GM12878 (cell line): Measurements from ENCODE around the gene NRDE2. TPM values are rescaled to one million over a fixed set of nuclear protein-coding genes. Genes with fewer than 3 reads are reported as not detected.

Experiments used
- ATAC-seq: fragments of 200-7000 bp; cut with Tn5 transposase; 3 replicates; pipeline ENCODE4 v1.9.1; 2020; ENCODE audit warnings: mild to moderate bottlenecking, moderate library complexity
- BruUV-seq: library from RNA; stranded (reverse); fragments of 400-500 nt; replicated peaks from 2 replicates; lab custom pipeline; 2021; lab: Mats Ljungman, UMichigan
- CTCF ChIA-PET: fragments of 300-600 bp; sonication (Branson Sonifier 250); formaldehyde crosslinking; extraction: SDS; loops from one replicate; lab custom pipeline; 2021; ENCODE audit warnings: inconsistent platforms; lab: Yijun Ruan, JAX
- POLR2A ChIA-PET: fragments of 350-600 bp; formaldehyde crosslinking; extraction: SDS; loops from one replicate; lab custom pipeline; 2021; ENCODE audit warnings: inconsistent platforms; lab: Charles Lee
- RAD21 ChIA-PET: fragments of 300-600 bp; sonication (Branson Sonifier 250); formaldehyde crosslinking; loops from one replicate; lab custom pipeline; 2023; ENCODE audit warnings: antibody characterized with exemption; ENCODE audit not compliant: unreplicated experiment; lab: Charles Lee
- SMC1A ChIA-PET: fragments of 300-600 bp; sonication (Branson Sonifier 250); formaldehyde crosslinking; loops from one replicate; lab custom pipeline; 2023; ENCODE audit not compliant: unreplicated experiment, uncharacterized antibody; lab: Charles Lee
- DNase-seq: peaks from one replicate; pipeline ENCODE4 v3.0.0-alpha.2; 2011; ENCODE audit warnings: low read depth, low spot score
- FAIRE-seq: peaks from 3 replicates; lab custom pipeline; 2011; peaks lifted over from hg19 to GRCh38; lab: Jason Lieb, UNC
- H2AFZ ChIP-seq: 2 replicates; pipeline ENCODE4 v1.6.0; 2011; ENCODE audit warnings: low read depth, low read length, control low read depth; ENCODE audit not compliant: control insufficient read depth
- H3K27ac ChIP-seq: 2 replicates; pipeline ENCODE4 v1.5.1; 2011; ENCODE audit warnings: control low read depth; ENCODE audit not compliant: control insufficient read depth, insufficient read depth
- H3K27me3 ChIP-seq, 2 experiments: replicated peaks in 1 of 2; 2 replicates each; pipeline versions ENCODE4 v1.6.0 to v1.6.1; 2011; ENCODE audit warnings: low read length in 1 of 2; ENCODE audit not compliant: control insufficient read depth in 2 of 2, insufficient read depth in 2 of 2
- H3K36me3 ChIP-seq, 2 experiments: 2 replicates each; pipeline ENCODE4 v1.5.1; 2011; ENCODE audit warnings: low read length in 1 of 2; ENCODE audit not compliant: control insufficient read depth in 2 of 2, insufficient read depth in 2 of 2
- H3K4me1 ChIP-seq: 2 replicates; pipeline ENCODE4 v1.6.1; 2011; ENCODE audit warnings: mild to moderate bottlenecking, low read length, moderate library complexity, mixed read lengths; ENCODE audit not compliant: control insufficient read depth, insufficient read depth
- H3K4me2 ChIP-seq: 2 replicates; pipeline ENCODE4 v1.6.0; 2011; ENCODE audit warnings: control low read depth; ENCODE audit not compliant: control insufficient read depth, insufficient read depth
- H3K4me3 ChIP-seq: fragments of 200-600 bp; sonication (generic); 2 replicates; pipeline ENCODE4 v1.5.1; 2016
- H3K79me2 ChIP-seq: 2 replicates; pipeline ENCODE4 v1.6.0; 2011; ENCODE audit warnings: low read length; ENCODE audit not compliant: control insufficient read depth, insufficient read depth
- H3K9ac ChIP-seq: 2 replicates; pipeline ENCODE4 v1.8.0; 2011; ENCODE audit warnings: low read length, control low read depth, mixed read lengths; ENCODE audit not compliant: control insufficient read depth, insufficient read depth
- H3K9me3 ChIP-seq: replicated peaks from 3 replicates; pipeline ENCODE4 v1.5.1; 2011; ENCODE audit warnings: mild to moderate bottlenecking, low read length; ENCODE audit not compliant: control insufficient read depth, insufficient read depth
- H4K20me1 ChIP-seq: 2 replicates; pipeline ENCODE4 v1.6.0; 2011; ENCODE audit not compliant: control insufficient read depth, insufficient read depth
- PRDM15 ChIP-seq: fragments of 450-650 bp; formaldehyde crosslinking; IDR thresholded peaks from 2 replicates; pipeline ENCODE4 v1.4.0; 2020; ENCODE audit warnings: mild to moderate bottlenecking, moderate library complexity
- SMC3 ChIP-seq: IDR thresholded peaks from 2 replicates; pipeline ENCODE4 v1.6.1; 2011; ENCODE audit warnings: low read length, improper control_type of control experiment, borderline replicate concordance
- TARDBP ChIP-seq: IDR thresholded peaks from 2 replicates; pipeline ENCODE4 v1.6.1; 2016; ENCODE audit warnings: borderline replicate concordance
- ZNF217 ChIP-seq: fragments of 450-650 bp; IDR thresholded peaks from 2 replicates; pipeline ENCODE4 v1.6.1; 2017; ENCODE audit warnings: antibody characterized with exemption, mild to moderate bottlenecking
- WGBS: methylation state at CpG from one replicate; pipeline ENCODE4 v1.1.6; 2016; ENCODE audit warnings: low lambda C conversion rate; ENCODE audit not compliant: insufficient replicate concordance, insufficient coverage; ENCODE audit errors: missing lambda C conversion rate; 5-methylcytosine and 5-hydroxymethylcytosine counted together
- in situ Hi-C: fragments of 300-500 bp; cut with MboI; formaldehyde crosslinking; loops from 9 replicates; pipeline ENCODE4 v1.14.3; 2018; ENCODE audit warnings: mixed read lengths
- intact Hi-C: fragments of 100-400 bp; cut with micrococcal nuclease; formaldehyde crosslinking; loops from one replicate; pipeline ENCODE4 v1.14.2; 2022; ENCODE audit not compliant: unreplicated experiment
- polyA plus RNA-seq, 11 experiments: library from polyadenylated mRNA; depleted of rRNA in 4 of 11; unstranded in 6 of 11; stranded (reverse) in 5 of 11; fragments of >200 nt; fragmentation: Nextera tagmentation in 4 of 11; fragmentation: Illumina TruSeq in 1 of 11; extraction: Ambion mirVana in 4 of 11; extraction: Trizol in 1 of 11; gene quantifications; 1 replicate in 1 of 11; 2 replicates in 10 of 11; pipeline versions ENCODE4 v1.2.1 to v1.2.3, GENCODE V29; 2011 to 2016; ENCODE audit warnings: inconsistent platforms in 2 of 11, missing spikeins in 2 of 11, low read depth in 1 of 11
- total RNA-seq, 4 experiments: library from RNA; depleted of rRNA in 3 of 4; stranded (reverse); fragments of >200 nt in 3 of 4; fragmentation: Illumina TruSeq in 1 of 4; extraction: Trizol in 1 of 4; gene quantifications; 2 replicates each; pipeline versions ENCODE4 v1.2.1 to v1.2.3, GENCODE V29; 2013 to 2021

NRDE2 gene
- total and polyA plus RNA-seq, 10 of the 15 experiments (the other 5 are each of a cell fraction or from before 2014, with no cell fraction given): 8.3 to 21.0 (median 13.8) TPM

GRCh38 chr14:90278199-90279175 lies 53.3 kb downstream of the NRDE2 start:
- Histone ChIP-seq H3K4me2 (no peak overlapping the region), H3K9ac (no peak overlapping the region), H3K27ac (no peak overlapping the region), H2AFZ (no peak overlapping the region), H3K9me3 (no peaks in the 10 kb centered on the region), H3K4me1 (no peaks in the 10 kb centered on the region), H4K20me1 (no peaks in the 10 kb centered on the region), H3K36me3 (peaks cover 9 to 11% of the 10 kb centered on the region in 2 experiments), H3K4me3 (no peak overlapping the region), H3K79me2 (no peaks in the 10 kb centered on the region), H3K27me3 (no peaks in the 10 kb centered on the region)
- ChIA-PET POLR2A (no interaction called here), SMC1A (no interaction called here), RAD21 (no interaction called here), CTCF (no interaction called here)
- DNase-seq: no peak
- 84% methylated on average over 35 of the region's 35 CpGs for WGBS
- in situ Hi-C loops (no loop called here), intact Hi-C loops (no loop called here)
- ATAC-seq: no peak
- TF ChIP-seq SMC3 (no peak), TARDBP (no peak), ZNF217 (no peak), PRDM15 (no peak)
- no peak for FAIRE-seq
- BruUV-seq: no TSS peak
